Mesendoderm (in vitro differentiated cells): ENCODE measurements around the gene FAM185A.
"Not testable (repeated sequence)": the region's sequence is repeated elsewhere in the genome, so short reads cannot be mapped to it uniquely, and the experiment has no call there.

ENCODE experiments used
- DNase-seq: peaks from one replicate; pipeline ENCODE4 v3.0.0; 2013
- H2AK5ac ChIP-seq: 2 replicates; pipeline ENCODE4 v1.6.1; 2013; ENCODE audit warnings: low read length, inconsistent platforms
- H2BK120ac ChIP-seq: 2 replicates; pipeline ENCODE4 v1.6.1; 2013; ENCODE audit warnings: low read depth, mild to moderate bottlenecking, low read length, moderate library complexity, mixed read lengths
- H2BK15ac ChIP-seq: replicated peaks from 2 replicates; pipeline ENCODE4 v1.6.1; 2013; ENCODE audit warnings: low read depth, mild to moderate bottlenecking, moderate library complexity
- H2BK5ac ChIP-seq: 2 replicates; pipeline ENCODE4 v1.6.1; 2013; ENCODE audit warnings: low read length, inconsistent platforms
- H3K18ac ChIP-seq: 2 replicates; pipeline ENCODE4 v1.6.1; 2013; ENCODE audit warnings: mild to moderate bottlenecking, low read length, mixed read lengths
- H3K23ac ChIP-seq: one replicate; pipeline ENCODE4 v1.6.1; 2013; ENCODE audit warnings: low read length
- H3K27ac ChIP-seq: 2 replicates; pipeline ENCODE4 v1.5.1; 2013; ENCODE audit warnings: low read depth, mild to moderate bottlenecking, inconsistent platforms, low read length, moderate library complexity
- H3K27me3 ChIP-seq: 2 replicates; pipeline ENCODE4 v1.6.1; 2013; ENCODE audit warnings: low read length, control low read depth, mild to moderate bottlenecking, inconsistent platforms; ENCODE audit not compliant: insufficient read depth, poor library complexity
- H3K36me3 ChIP-seq: 2 replicates; pipeline ENCODE4 v1.6.1; 2013; ENCODE audit warnings: low read length, inconsistent platforms; ENCODE audit not compliant: control insufficient read depth, insufficient read depth
- H3K4ac ChIP-seq: one replicate; pipeline ENCODE4 v1.6.1; 2013; ENCODE audit warnings: low read depth, mild to moderate bottlenecking, low read length, moderate library complexity
- H3K4me1 ChIP-seq: 2 replicates; pipeline ENCODE4 v1.6.1; 2013; ENCODE audit warnings: low read depth, low read length, inconsistent platforms; ENCODE audit not compliant: control insufficient read depth
- H3K4me2 ChIP-seq: 2 replicates; pipeline ENCODE4 v1.6.1; 2013; ENCODE audit warnings: low read length
- H3K4me3 ChIP-seq: 2 replicates; pipeline ENCODE4 v1.5.1; 2013; ENCODE audit warnings: mild to moderate bottlenecking, low read length
- H3K56ac ChIP-seq: one replicate; pipeline ENCODE4 v1.6.1; 2013; ENCODE audit warnings: low read length
- H3K79me1 ChIP-seq: 2 replicates; pipeline ENCODE4 v1.6.1; 2013; ENCODE audit warnings: low read length, inconsistent platforms
- H3K79me2 ChIP-seq: 2 replicates; pipeline ENCODE4 v1.6.1; 2013; ENCODE audit warnings: mild to moderate bottlenecking, low read length; ENCODE audit not compliant: control insufficient read depth, insufficient read depth
- H3K9ac ChIP-seq: 2 replicates; pipeline ENCODE4 v1.6.1; 2013; ENCODE audit warnings: low read length, inconsistent platforms
- H4K5ac ChIP-seq: one replicate; pipeline ENCODE4 v1.6.1; 2013; ENCODE audit warnings: low read length
- H4K8ac ChIP-seq: one replicate; pipeline ENCODE4 v1.6.1; 2013; ENCODE audit warnings: low read depth, mild to moderate bottlenecking, control low read depth, low read length, moderate library complexity
- WGBS: extraction: QIAGEN DNeasy Blood & Tissue Kit; methylation state at CpG from one replicate; pipeline ENCODE4 v1.1.7; 2013; ENCODE audit warnings: low lambda C conversion rate, missing lambda C conversion rate; ENCODE audit not compliant: insufficient coverage; ENCODE audit errors: extremely low coverage; 5-methylcytosine and 5-hydroxymethylcytosine counted together

The FAM185A gene

GRCh38 chr7:102745494-102746288 is 3.1 kb upstream of the FAM185A start:
- not testable (repeated sequence) for DNase-seq, H3K4me3 ChIP-seq
- no CpG with 5 or more reads among the region's 4 CpGs for WGBS

GRCh38 chr7:102749445-102749786 is 617 bp downstream of the FAM185A start:
- not testable (repeated sequence) for DNase-seq, H3K4me2 ChIP-seq, H2BK15ac ChIP-seq, H3K27ac ChIP-seq, H3K79me2 ChIP-seq, H2BK5ac ChIP-seq, H3K4me1 ChIP-seq, H3K4ac ChIP-seq, H3K36me3 ChIP-seq, H3K79me1 ChIP-seq, H3K4me3 ChIP-seq, H4K5ac ChIP-seq, H3K18ac ChIP-seq, H2AK5ac ChIP-seq, H2BK120ac ChIP-seq, H3K23ac ChIP-seq, H3K27me3 ChIP-seq
- Histone ChIP-seq H4K8ac (peak overlapping the region; percentile 13), H3K9ac (peak overlapping the region; percentile 80), H3K56ac (peak overlapping the region; percentile 82)
- no CpG with 5 or more reads among the region's 26 CpGs for WGBS

More at GRCh38 chr7:102745494-102746288, 3.1 kb upstream of the FAM185A start:
- not testable (repeated sequence) for H3K79me1 ChIP-seq, H4K8ac ChIP-seq, H2AK5ac ChIP-seq, H2BK120ac ChIP-seq, H3K79me2 ChIP-seq, H3K27me3 ChIP-seq, H2BK5ac ChIP-seq, H3K56ac ChIP-seq, H3K4me1 ChIP-seq, H3K27ac ChIP-seq, H3K36me3 ChIP-seq, H3K23ac ChIP-seq, H3K4ac ChIP-seq, H4K5ac ChIP-seq, H3K9ac ChIP-seq, H3K18ac ChIP-seq, H3K4me2 ChIP-seq, H2BK15ac ChIP-seq

- not testable (repeated sequence) for H3K27me3 ChIP-seq, H3K23ac ChIP-seq, H3K79me2 ChIP-seq, H3K4me1 ChIP-seq, H3K56ac ChIP-seq, H3K4me3 ChIP-seq, H3K79me1 ChIP-seq, H3K18ac ChIP-seq, H2BK5ac ChIP-seq, H2BK15ac ChIP-seq, H4K5ac ChIP-seq, H3K9ac ChIP-seq, H4K8ac ChIP-seq, DNase-seq, H3K27ac ChIP-seq, H3K4ac ChIP-seq, H2BK120ac ChIP-seq, H3K4me2 ChIP-seq, H2AK5ac ChIP-seq, H3K36me3 ChIP-seq
- no CpG with 5 or more reads among the region's 1 CpG for WGBS
Observed at GRCh38 chr7:102758227-102758626, 9.4 kb downstream of the FAM185A start.

GRCh38 chr7:102759934-102760333 is 11.1 kb downstream of the FAM185A start:
- H2BK5ac ChIP-seq, H3K18ac ChIP-seq, H2AK5ac ChIP-seq, H4K8ac ChIP-seq, H3K56ac ChIP-seq, H4K5ac ChIP-seq, H2BK120ac ChIP-seq, H3K4me3 ChIP-seq, H3K23ac ChIP-seq, H3K4me1 ChIP-seq, H3K4ac ChIP-seq, H3K79me1 ChIP-seq, H3K79me2 ChIP-seq, DNase-seq, H3K27me3 ChIP-seq, H3K9ac ChIP-seq, H3K27ac ChIP-seq, H3K36me3 ChIP-seq, H2BK15ac ChIP-seq, H3K4me2 ChIP-seq: not testable (repeated sequence)
- no CpG with 5 or more reads among the region's 1 CpG for WGBS

GRCh38 chr7:102761234-102761633 is 12.4 kb downstream of the FAM185A start:
- not testable (repeated sequence) for H2BK5ac ChIP-seq, H3K4me1 ChIP-seq

More at GRCh38 chr7:102761234-102761633, 12.4 kb downstream of the FAM185A start:
- not testable (repeated sequence) for H3K4me2 ChIP-seq, H3K36me3 ChIP-seq, H3K18ac ChIP-seq, DNase-seq, H3K4me3 ChIP-seq, H3K23ac ChIP-seq, H2BK120ac ChIP-seq, H4K8ac ChIP-seq, H3K27me3 ChIP-seq, H3K4ac ChIP-seq, H3K9ac ChIP-seq, H3K27ac ChIP-seq, H4K5ac ChIP-seq, H3K79me1 ChIP-seq, H2AK5ac ChIP-seq, H2BK15ac ChIP-seq, H3K79me2 ChIP-seq, H3K56ac ChIP-seq
- WGBS, result no CpG with 5 or more reads among the region's 1 CpG
